ENCODE data around the gene SHLD1. TPM values are rescaled to one million over a fixed set of nuclear protein-coding genes. Genes with fewer than 3 reads are reported as not detected.

SHLD1 gene
- total RNA-seq, 1 donor from 2014 or later, result 6.1 TPM

- no peak for FAIRE-seq
- DNase-seq (ENCODE audit: low spot score in 2 of 2), result no peak
Observed at GRCh38 chr20:5842465-5842864, 92.3 kb downstream of the SHLD1 start.

- no peak for DNase-seq (ENCODE audit: low spot score in 2 of 2)
- no peak for FAIRE-seq
Observed at GRCh38 chr20:5843054-5843592, 92.9 kb downstream of the SHLD1 start.

- DNase-seq (ENCODE audit: low spot score in 2 of 2), result no peak
- FAIRE-seq, result no peak
Observed at GRCh38 chr20:5844063-5844681, 94.0 kb downstream of the SHLD1 start.

DNA sequence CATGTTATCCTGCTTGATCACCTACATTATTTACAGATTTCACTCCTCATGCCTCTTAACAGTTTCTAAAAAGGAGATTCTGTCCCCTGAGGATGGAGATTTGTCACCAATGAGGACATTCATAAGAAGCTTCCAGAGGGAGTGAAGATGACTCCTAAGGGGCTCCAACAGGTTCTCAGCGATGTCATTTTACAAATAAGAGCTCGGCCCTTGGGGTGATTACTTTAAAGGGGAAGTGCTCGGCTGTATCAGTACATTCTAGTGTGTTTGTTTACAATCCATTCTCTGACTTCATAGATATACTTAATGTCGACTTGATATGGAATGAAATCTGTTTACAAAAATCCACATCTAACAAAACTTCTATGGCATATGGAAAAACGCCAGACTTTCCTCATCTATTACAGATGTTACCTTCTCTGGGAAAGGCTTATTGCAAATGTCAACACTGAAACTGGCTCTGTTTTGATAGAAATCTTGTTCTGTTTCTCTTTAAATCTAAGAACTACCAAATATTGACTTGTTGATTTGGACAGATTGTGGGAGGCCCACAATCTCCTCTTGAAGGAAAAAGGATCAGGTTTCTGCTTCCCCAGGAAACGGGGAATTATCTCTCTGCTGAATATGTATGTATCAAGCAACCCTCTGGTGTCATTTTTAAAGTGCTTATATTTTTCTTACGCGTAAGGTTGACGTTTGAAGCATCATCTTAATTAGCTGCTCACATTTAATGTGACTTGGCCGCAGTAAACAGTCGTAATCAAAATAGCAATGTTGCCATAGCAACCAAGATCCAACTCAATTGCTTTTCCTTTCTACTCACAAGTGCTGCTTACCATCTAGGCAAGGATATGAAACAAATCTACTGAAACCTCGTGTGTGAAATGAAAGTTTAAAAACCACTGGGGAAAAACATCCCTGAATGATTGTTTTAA, 95.7 kb downstream of the SHLD1 start:
- FAIRE-seq (no peak), DNase-seq (ENCODE audit: low spot score in 2 of 2) (no peak)

- DNase-seq (ENCODE audit: low spot score in 2 of 2) (no peak), FAIRE-seq (no peak)
Observed at GRCh38 chr20:5848711-5849505, 98.7 kb downstream of the SHLD1 start.

DNA sequence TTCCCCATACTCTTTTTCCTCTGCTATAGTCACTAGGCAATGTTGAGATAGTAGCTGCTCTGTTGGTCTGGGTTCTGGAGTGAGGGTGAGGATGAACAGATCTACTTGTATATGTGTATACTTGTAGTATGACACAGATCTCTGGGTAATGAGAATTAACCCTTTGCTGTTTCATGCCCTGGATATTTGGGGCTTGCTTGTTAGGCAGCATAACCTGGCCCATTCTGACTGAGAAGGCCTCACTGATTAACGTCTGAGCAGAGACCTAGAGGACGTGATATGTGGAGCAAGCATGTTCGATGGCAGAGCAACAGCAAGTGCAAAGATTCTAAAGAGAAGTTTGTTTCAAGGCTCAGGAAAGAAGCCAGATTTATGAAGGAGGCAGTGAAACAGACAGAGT, 105.7 kb downstream of the SHLD1 start:
- DNase-seq (ENCODE audit: low spot score in 2 of 2) (no peak), FAIRE-seq (no peak)

GRCh38 chr20:5859608-5860007, 109.4 kb downstream of the SHLD1 start:
- no peak for DNase-seq (ENCODE audit: low spot score in 2 of 2)
- FAIRE-seq, result no peak

- no peak for DNase-seq (ENCODE audit: low spot score in 2 of 2)
Observed at GRCh38 chr20:5862703-5863039, 112.5 kb downstream of the SHLD1 start.

DNA sequence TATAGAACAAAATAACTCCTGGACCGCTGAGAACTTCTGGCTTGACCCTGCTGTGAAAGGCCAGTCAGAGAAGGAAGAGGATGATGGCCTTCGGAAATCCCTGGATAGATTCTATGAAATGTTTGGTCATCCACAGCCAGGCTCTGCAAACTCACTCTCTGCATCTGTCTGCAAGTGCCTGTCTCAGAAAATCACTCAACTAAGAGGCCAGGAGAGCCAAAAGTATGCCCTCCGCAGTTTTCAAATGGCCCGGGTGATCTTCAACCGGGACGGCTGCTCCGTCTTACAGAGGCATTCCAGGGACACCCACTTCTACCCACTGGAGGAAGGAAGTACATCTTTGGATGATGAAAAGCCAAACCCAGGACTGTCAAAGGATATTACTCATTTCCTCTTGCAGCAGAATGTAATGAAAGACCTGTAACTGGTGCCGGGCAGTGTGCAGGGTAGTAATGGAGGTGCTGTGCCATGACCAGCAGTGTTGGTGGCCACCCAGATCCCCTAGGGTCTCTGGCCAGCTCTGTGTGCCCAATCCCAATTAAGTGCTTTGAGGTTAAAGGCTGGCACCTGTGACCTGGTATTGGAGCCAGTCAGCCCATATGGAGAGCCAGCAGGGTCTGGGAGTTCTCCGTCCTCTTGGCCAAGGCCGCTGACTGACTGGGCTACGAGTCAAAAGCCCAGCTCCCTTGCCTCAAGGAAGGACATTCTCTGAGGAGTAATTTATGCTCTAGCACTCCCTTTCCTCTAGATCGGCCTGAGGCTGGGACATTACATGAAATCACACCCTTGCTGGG, 113.0 kb downstream of the SHLD1 start:
- FAIRE-seq (no peak), DNase-seq (ENCODE audit: low spot score in 2 of 2) (no peak)

More at GRCh38 chr20:5862703-5863039, 112.5 kb downstream of the SHLD1 start:
- no peak for FAIRE-seq

DNA sequence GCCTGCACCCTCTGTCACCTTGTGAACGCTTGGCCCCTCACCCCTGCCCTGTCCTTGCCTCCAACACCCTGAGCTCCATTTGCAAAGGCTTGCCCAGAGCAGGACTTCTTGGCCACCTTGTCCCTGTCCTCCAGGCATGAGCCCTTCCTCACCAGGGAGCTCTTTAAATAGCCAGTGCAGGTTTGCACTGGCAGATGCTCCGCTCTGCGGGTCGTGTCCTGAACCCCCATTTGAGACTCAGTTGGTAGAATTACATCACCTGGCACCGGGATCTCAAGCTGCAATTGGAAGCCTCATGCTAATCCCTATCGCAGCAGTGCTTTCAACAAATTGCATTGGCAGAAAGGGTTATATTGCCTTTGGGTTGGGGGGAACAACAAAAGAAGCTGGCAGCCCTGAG, 114.2 kb downstream of the SHLD1 start:
- DNase-seq (ENCODE audit: low spot score in 2 of 2), result no peak
- FAIRE-seq, result no peak

GRCh38 chr20:5864873-5865587, 114.8 kb downstream of the SHLD1 start:
- no peak for FAIRE-seq
- no peak for DNase-seq (ENCODE audit: low spot score in 2 of 2)

DNA sequence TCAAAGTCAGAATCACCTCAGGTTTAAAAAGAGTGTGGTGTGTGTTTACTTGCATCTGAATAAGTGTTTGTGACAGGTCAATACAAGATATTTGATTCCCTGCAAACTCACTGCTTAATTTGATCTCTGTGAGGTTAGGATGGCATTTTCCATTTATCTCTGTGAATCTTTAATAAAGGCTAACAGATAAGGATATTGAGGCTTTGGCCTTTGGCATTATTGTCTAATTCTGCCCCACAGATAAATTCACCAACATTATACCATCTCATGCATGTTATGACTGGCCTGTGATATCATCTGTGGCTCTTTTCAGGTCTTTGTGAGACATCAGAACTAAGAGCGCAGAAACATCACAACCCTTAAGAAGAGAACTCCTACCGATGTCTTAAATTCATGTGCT, 115.4 kb downstream of the SHLD1 start:
- DNase-seq (ENCODE audit: low spot score in 2 of 2), result no peak
- FAIRE-seq, result no peak

DNA sequence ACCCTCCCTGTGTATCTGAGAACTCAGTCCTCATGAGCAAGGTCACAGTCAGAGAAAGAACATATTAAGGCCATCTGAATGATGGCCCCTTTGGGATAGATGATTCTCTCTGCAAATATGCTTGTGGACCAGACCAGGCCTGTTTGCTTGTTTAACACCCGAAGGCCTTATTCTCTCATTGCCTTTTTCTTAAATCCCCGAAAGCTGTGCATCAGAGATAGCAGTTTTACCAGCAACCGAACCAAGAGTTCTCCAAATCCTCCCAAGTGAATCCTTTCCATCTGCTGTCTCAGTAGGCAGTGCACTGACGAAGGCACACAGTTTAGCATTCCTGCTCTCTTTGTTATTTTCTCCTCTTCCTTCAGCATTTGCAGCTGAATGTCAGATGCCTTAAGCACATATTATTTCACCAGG, 120.4 kb downstream of the SHLD1 start:
- no peak for FAIRE-seq
- DNase-seq (ENCODE audit: low spot score in 2 of 2), result no peak

DNA sequence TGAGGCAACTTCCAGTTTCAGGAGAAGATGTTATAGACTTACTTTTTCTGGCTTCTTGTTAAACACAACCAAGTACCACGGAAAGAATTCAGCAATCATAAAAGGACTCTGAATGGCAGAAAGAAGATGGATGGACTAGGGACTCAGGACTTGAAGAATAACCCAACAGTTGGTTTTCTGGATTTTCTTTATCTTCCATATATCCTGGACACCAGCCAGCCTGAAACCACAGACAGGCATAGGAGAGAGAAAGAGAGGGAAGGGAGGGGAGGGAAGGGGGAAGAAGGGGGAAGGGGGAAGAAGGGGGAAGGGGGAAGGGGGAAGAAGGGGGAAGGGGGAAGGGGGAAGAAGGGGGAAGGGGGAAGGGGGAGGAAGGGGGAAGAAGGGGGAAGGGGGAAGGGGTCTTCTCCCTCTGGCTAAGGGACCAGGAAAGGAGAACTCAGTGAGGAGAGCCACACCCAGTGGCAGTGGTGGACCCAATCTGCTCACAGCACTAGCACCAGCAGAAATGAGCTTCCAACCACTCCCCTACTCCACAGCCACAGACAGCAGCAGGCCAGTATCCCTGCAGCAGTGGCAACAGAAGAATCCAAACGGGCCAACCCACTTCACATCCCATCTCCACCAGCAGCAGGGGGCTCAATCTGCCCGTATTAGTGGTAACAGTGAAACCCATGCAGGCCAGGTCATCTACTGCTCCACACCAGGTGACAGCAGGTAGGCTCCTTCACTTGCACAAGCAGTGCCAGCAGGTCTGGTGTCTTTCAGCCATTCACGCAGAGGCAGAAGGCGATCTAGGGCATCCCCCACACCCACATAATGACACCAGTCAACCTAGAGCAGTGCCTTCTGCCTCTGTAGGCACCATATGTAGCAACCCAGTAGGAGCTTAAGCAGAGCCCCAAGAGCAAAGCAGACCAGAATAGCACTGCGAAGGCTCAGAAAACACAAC, 121.5 kb downstream of the SHLD1 start:
- DNase-seq (ENCODE audit: low spot score in 2 of 2), result no peak
- FAIRE-seq, result no peak

DNA sequence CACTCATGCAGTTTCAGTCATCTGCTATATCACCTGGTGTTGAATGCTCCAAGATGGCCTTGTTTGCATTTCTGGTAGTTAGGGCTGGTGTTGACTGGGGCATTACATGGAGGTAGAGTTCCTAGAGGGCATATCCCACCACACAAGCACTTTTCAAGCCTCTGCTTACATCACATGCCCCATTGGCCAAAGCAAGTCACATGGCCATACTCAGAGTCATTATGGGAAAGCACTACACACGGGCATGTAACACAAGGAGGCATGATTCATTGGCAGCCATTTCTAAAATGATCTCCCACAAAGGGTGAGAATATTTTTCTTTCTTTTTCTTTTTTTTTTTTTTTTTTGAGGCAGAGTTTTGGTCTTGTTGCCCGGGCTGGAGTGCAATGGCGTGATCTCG, 126.9 kb downstream of the SHLD1 start:
- no peak for DNase-seq (ENCODE audit: low spot score in 2 of 2)
- FAIRE-seq, result no peak

- DNase-seq (ENCODE audit: low spot score in 2 of 2) (no peak), FAIRE-seq (no peak)
Observed at GRCh38 chr20:5880326-5880725, 130.1 kb downstream of the SHLD1 start.

DNA sequence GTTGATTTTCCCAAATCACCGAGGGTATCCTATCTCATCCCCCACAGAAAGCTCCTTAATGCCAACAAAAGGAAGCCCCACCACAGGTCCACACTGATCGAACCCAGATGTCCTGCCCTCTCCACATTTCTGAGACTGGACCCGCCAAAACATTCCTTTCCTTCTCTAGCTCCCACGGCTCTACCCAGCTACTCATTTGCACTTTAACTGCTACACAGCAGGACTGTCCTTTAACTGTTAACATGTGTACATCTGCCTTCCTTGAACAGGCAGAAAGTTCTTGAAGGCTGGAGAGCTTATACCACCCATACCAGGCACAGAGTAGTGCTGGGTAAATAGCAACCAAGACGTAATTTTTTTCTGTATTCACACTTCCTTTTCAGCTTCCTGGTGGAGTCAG, 131.5 kb downstream of the SHLD1 start:
- no peak for DNase-seq (ENCODE audit: low spot score in 2 of 2)
- no peak for FAIRE-seq

GRCh38 chr20:5882166-5882565, 132.0 kb downstream of the SHLD1 start:
- FAIRE-seq (no peak), DNase-seq (ENCODE audit: low spot score in 2 of 2) (no peak)

All from frontal cortex (tissue), 4 donors.